Progenitor cell of endocrine pancreas (in vitro differentiated cells): ENCODE results near the gene ESM1. TPM values are rescaled to one million over a fixed set of nuclear protein-coding genes. Genes with fewer than 3 reads are reported as not detected.

Source experiments
- DNase-seq: peaks from one replicate; pipeline ENCODE4 v3.0.0; 2021; ENCODE audit warnings: low spot score; ENCODE audit not compliant: unreplicated experiment
- H3K27ac Mint-ChIP-seq: 2 replicates; pipeline ENCODE4 v1.8.0; 2021; ENCODE audit warnings: mild to moderate bottlenecking, moderate library complexity, mixed read lengths
- H3K27me3 Mint-ChIP-seq: 2 replicates; pipeline ENCODE4 v1.8.0; 2021; ENCODE audit warnings: mixed read lengths
- H3K36me3 Mint-ChIP-seq: 2 replicates; pipeline ENCODE4 v1.8.0; 2022; ENCODE audit warnings: mixed read lengths; ENCODE audit not compliant: insufficient read depth
- H3K4me1 Mint-ChIP-seq: 2 replicates; pipeline ENCODE4 v1.8.0; 2021; ENCODE audit warnings: low read depth, mixed read lengths
- H3K4me3 Mint-ChIP-seq: 2 replicates; pipeline ENCODE4 v1.8.0; 2021; ENCODE audit warnings: low read depth, mild to moderate bottlenecking, moderate library complexity, mixed read lengths
- H3K9me3 Mint-ChIP-seq: 2 replicates; pipeline ENCODE4 v1.8.0; 2021; ENCODE audit warnings: low read depth, mixed read lengths
- long read RNA-seq: library from polyadenylated mRNA; unstranded; transcript quantifications from one replicate; pipeline ENCODE4 v2.0.0, GENCODE V29; 2020
- total RNA-seq: library from RNA; stranded (reverse); gene quantifications from 2 replicates; pipeline ENCODE4 v1.2.1, GENCODE V29; 2021
- TF ChIP-seq, protein P1 (sequence below): fragments of 200-600 bp; sonication (generic); IDR thresholded peaks from one replicate; pipeline ENCODE4 v1.5.0; 2021; ENCODE audit warnings: antibody characterized with exemption, mild to moderate bottlenecking; ENCODE audit not compliant: unreplicated experiment

The ESM1 gene, protein sequence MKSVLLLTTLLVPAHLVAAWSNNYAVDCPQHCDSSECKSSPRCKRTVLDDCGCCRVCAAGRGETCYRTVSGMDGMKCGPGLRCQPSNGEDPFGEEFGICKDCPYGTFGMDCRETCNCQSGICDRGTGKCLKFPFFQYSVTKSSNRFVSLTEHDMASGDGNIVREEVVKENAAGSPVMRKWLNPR
- total RNA-seq: not detected in 2 replicates
- long read RNA-seq: 0 reads

DNA sequence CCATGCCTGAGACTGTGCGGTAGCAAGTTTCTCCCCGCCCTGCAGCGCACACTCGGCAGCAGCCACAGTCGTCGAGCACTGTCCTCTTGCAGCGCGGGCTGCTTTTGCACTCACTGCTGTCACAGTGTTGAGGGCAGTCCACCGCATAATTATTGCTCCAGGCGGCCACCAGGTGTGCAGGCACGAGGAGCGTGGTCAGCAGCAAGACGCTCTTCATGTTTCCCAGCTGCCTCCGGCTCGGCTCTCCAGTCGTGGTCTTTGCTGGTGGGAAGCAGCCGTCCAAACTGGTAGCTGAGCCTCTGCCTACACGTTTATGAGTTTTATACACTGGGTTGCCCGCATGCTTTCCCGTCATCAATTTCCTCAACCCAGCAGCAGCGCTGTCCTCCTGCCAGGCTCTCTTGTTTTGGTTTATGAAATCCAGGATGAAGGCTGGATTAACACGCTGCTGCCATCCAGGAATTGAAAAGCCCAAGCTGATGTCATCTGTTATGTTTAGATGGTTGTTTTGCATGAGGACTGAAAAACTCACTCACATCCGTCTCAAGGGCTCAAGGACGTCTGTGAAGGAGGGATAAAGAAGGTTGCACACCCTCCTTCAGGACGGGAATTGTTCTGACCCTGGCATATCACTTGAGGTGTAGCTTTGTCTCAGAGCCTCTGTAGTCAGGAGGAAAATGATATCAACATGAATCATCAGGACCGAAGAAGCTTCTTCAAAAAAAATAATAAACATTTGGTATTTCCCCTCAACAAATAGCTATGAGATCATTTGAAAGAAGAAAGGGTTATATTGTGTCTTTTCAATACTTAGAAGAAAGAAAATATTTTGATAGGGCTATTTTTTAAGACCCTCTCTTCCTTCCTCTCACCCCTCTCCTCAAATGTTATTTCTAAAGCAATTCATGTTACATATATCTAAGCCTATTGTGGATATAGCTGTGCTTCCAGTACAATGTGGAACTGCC, at the start of gene ESM1:
Gene ESM1, minus strand, starts transcription at position 293 of the 968 bp plus-strand sequence. Its CDS starts 76 bp downstream, at position 217.
- no peak within 1 kb of the TSS for H3K4me3 Mint-ChIP-seq

DNA sequence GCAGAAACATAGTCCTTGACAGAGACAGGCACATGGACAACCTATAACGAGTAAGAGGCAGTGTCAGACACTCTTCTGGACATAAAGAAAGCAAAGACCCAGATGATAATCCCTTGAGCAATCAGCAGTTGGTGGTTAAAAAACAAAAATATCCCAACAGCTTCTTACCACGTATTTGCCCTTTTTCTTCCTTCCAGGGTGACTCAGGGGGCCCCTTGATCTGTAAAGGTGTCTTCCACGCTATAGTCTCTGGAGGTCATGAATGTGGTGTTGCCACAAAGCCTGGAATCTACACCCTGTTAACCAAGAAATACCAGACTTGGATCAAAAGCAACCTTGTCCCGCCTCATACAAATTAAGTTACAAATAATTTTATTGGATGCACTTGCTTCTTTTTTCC, 48.2 kb upstream of the ESM1 start:
- TF ChIP-seq, protein P1, sequence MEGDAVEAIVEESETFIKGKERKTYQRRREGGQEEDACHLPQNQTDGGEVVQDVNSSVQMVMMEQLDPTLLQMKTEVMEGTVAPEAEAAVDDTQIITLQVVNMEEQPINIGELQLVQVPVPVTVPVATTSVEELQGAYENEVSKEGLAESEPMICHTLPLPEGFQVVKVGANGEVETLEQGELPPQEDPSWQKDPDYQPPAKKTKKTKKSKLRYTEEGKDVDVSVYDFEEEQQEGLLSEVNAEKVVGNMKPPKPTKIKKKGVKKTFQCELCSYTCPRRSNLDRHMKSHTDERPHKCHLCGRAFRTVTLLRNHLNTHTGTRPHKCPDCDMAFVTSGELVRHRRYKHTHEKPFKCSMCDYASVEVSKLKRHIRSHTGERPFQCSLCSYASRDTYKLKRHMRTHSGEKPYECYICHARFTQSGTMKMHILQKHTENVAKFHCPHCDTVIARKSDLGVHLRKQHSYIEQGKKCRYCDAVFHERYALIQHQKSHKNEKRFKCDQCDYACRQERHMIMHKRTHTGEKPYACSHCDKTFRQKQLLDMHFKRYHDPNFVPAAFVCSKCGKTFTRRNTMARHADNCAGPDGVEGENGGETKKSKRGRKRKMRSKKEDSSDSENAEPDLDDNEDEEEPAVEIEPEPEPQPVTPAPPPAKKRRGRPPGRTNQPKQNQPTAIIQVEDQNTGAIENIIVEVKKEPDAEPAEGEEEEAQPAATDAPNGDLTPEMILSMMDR: no peak
- H3K27me3 Mint-ChIP-seq: no peaks in the 10 kb centered on the region
- no peak overlapping the region for H3K4me3 Mint-ChIP-seq
- H3K36me3 Mint-ChIP-seq: no peaks in the 10 kb centered on the region
- no peak overlapping the region for H3K27ac Mint-ChIP-seq
- H3K9me3 Mint-ChIP-seq: no peaks in the 10 kb centered on the region
- DNase-seq: no peak
- H3K4me1 Mint-ChIP-seq: peaks cover 13% of the 10 kb centered on the region

More for the DNA sequence above, at the start of gene ESM1:
- TF ChIP-seq, protein P1: peak; percentile 36
- peaks cover 33% of the 10 kb centered on the region for H3K27me3 Mint-ChIP-seq
- H3K27ac Mint-ChIP-seq: no peak within 1 kb of the TSS
- DNase-seq: no peak
- no peaks in the 10 kb centered on the region for H3K36me3 Mint-ChIP-seq
- peaks cover 10% of the 10 kb centered on the region for H3K4me1 Mint-ChIP-seq
- H3K9me3 Mint-ChIP-seq: no peaks in the 10 kb centered on the region

DNA sequence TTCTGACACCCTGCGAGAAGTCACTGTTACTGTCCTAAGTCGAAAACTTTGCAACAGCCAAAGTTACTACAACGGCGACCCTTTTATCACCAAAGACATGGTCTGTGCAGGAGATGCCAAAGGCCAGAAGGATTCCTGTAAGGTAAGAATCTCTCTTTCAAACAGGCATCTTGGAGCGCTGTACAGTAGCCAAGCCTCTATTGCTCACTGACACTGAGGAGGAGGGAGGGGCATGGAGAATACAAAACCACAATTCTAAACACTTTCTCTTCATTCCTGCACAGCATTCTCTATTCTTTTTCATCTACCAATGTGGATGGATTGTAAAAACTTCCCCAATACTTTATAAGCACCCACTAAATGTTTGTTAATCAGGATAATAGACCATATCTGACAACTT, 46.1 kb upstream of the ESM1 start:
- no peak for DNase-seq

DNA sequence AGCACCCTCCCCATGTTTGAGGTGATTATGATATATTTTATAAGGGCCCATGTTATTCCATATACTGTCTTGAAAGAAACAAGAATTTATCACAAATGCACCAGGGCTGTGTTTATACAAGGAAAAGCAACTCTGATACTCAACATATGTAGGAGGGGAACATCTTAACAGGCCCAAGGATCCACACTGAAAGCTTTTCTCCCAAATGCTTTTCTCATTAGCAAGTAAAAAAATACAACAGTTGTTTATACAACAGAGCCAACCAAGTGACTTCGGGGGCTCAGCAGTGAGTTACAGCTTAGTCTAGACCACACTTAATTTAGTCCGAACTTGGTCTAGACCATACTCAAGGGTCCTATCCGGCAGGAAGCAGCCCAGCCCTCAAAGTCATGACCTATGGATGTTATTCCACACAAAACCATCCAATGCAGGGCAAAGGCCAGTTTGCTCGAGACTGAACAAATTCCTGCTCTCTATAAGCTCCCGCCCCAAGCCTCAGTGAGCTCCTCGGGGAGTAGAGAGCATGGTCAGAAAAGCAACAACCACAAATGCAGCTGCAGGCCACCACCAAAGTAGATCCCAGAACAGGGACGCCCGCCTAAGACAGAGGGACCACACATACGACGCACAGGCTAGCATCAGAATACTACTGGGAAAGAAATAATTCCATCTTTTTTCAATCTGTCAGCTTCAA, 45.4 kb upstream of the ESM1 start:
- no peak for DNase-seq
- Mint-ChIP-seq H3K27ac (no peak overlapping the region), H3K9me3 (no peaks in the 10 kb centered on the region)

More for the DNA sequence above, 46.1 kb upstream of the ESM1 start:
- H3K4me3 Mint-ChIP-seq: no peak overlapping the region
- TF ChIP-seq, protein P1: no peak
- no peaks in the 10 kb centered on the region for H3K9me3 Mint-ChIP-seq
- no peaks in the 10 kb centered on the region for H3K36me3 Mint-ChIP-seq
- peaks cover 7% of the 10 kb centered on the region for H3K4me1 Mint-ChIP-seq
- H3K27me3 Mint-ChIP-seq: no peaks in the 10 kb centered on the region
- no peak overlapping the region for H3K27ac Mint-ChIP-seq

More for the DNA sequence above, 45.4 kb upstream of the ESM1 start:
- TF ChIP-seq, protein P1: no peak
- Mint-ChIP-seq H3K36me3 (no peaks in the 10 kb centered on the region), H3K27me3 (no peaks in the 10 kb centered on the region), H3K4me1 (peaks cover 7% of the 10 kb centered on the region), H3K4me3 (no peak overlapping the region)
